ENCODE measurements around the gene ZNF165.
A peak's percentile ranks its signal among the peaks of the same experiment; 100 is the strongest.
"Not testable (repeated sequence)": the region's sequence is repeated elsewhere in the genome, so short reads cannot be mapped to it uniquely, and the experiment has no call there.

The ZNF165 gene

DNA sequence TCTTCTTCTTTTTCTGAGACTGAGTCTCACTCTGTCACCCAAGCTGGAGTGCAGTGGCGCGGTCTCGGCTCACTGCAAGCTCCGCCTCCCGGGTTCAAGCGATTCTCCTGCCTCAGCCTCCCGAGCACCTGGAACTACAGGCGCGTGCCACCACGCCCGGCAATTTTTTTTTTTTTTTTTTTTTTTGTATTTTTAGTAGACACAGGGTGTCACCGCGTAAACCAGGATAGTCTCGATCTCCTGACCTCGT, at the start of gene ZNF165:
Gene ZNF165, plus strand, starts transcription at position 188 of the 250 bp plus-strand sequence. CDS start 4,913 bp downstream, outside the sequence.
- DNase-seq = not testable (repeated sequence)

DNA sequence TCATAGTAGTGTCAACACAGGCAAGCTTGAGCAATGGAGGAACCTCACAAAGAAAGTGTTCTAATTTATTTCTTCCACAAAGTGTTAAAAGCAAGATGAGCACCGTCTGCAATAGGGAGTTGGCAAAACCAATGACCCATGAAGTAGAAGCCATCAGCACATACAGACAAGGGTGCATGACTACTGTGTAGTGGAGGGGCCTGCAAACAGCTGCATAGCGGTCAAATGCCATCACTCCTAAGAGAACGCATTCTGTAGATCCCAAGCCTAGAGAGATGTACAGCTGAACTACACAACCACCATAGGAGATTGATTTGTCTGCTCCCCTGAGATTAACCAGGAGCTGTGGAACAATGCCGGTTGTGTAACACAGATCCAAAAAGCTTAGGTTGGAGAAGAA, 26.8 kb upstream of the ZNF165 start:
- no peak for DNase-seq

DNA sequence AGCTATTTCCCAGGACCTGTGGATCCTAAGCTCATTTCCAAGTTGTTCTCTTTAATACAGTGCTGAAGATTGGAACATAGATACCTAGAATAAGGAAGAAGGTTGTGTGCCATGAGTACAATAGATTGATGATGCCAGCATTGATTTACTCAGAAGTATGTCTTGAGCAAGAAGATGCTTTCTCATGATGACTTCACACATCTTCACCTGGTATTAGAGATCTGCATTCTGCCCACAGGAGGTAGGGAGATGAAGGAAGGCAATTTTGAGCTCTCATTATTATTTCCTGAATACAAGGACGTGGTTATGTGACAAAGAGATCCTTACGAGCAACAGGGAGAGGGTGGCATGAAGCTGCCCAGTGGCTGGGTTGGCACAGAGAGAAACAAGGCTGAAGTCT, 20.0 kb upstream of the ZNF165 start:
- no peak for DNase-seq

DNA sequence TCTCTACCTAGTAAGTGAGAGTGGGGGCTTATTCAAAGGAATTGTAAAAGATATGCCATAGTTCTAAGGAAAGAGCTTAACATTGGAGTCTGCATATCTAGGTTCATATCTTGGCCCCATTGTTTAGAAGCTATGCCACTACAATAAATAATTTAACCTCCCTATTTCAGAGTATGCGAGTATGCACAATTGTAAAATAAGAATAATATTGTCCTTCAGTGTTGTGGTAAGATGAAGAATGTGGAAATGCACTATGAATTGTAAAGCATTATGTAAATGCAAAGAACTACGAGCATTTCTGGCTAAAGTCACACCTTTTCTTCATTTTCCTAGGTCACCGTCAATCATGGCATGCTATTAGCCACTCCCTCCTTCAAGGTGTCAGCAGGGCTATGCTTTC, 16.1 kb upstream of the ZNF165 start:
- DNase-seq = no peak

DNA sequence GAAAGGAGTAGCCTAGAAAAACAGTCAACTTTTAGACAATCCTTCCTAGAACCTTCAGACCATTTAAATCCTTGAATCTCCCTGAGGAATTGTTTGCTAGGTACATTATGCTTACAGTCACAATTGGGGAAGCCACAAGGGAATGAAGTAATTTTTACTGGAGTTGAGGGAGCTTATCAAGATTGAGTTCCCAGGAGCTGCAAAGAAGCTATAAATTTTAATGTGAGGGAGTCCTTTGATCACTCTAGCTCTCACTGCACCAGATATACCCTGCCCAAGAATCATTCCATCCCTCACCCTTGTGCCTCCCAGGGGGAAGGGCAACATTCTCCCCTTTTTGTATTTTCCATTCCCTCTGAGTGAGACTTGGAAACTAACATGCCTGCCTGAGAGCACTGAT, 12.3 kb upstream of the ZNF165 start:
- DNase-seq = no peak

DNA sequence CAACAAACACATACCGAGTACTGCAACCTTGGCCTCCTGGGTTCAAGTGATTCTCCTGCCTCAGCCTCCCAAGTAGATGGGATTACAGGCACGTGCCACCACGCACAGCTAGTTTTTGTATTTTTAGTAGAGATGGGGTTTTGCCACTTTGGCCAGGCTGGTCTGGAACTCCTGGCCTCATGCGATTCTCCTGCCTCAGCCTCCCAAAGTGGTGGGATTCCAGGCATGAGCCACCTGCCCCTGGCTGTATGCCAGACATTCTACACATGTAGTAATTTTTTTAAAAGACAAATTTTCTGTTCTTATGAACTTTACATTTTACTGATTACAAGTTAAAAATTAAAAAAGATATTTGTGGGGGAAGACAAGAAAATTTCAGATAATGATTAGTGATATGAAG, 9.4 kb upstream of the ZNF165 start:
- DNase-seq = not testable (repeated sequence)

DNA sequence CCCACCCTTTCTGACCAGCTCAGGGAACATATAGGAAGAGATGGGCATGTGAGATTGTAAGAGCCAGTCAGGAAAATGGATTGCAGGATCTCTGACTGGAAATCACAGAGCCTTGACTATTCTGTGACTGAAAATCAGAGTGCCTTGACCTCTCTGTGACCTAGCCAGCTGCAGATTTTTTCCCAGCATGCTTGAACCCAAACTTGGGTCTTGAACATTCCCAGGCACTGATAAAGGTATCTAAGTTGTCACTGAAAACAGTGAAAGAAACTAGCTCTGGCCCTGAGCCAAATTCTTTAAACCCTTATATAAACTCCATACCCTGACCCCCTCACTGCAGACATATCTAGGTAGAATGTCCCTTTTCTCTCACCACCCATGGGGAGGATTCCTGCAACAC, 2.3 kb upstream of the ZNF165 start:
- no peak for DNase-seq

DNA sequence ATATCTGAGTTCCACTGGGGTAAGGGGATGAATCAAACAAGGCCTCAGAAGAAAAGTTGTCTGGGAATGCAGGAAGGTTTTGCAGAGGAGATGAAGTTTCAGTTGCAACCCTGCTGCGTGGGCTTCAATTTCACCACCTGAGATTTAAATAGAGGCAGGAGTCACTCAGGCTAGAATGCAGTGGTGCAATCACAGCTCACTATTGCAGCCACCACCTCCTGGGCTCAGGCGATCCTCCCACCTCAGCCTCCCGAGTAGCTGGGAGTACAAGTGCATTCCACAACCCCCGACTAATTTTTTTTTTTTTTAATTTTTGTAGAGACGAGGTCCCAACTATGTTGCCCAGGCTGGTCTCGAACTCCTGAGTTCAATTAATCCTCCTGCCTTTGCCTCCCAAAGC, 1.5 kb upstream of the ZNF165 start:
- no peak for DNase-seq

DNA sequence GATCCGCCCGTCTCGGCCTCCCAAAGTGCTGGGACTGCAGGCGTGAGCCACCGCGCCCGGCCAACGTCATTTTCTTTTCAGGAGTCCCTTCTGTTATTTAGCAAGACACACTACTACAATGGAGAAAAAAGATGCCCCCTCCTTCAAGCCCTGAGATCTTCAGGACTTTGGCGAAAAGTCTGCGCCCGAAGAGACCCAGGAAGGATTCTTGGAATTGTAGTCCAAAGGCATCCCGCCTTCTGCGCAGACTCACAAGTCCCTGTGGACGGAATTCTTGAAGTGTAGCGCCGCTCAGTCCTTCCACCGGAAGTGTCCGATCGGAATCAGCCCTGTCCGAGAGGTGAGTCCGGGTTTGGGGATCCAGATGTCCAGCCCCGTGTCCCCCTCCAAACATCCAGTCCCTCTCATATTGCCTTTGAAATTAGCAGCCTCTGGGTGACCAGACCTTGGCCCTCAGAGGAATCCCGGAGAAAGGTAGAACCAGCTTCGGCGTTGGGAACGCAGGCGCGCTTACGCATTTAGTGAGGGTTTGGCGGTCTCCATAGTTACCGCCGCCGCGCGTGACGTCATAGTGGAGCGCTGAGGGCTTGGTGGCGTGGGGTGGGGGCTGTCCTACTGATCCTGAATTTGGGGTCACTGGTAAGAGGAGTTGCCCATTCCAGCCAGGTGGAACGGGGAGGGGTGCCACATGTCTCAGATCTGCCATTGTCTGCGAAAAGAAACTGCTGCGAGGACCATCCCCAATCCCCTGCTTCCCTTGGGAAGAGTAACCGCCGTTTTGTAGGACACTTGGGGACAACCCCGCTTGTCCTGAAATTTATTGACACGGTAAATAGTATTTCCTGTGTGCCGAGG, 490 bp downstream of the ZNF165 start:
- DNase-seq = peak; percentile 89

DNA sequence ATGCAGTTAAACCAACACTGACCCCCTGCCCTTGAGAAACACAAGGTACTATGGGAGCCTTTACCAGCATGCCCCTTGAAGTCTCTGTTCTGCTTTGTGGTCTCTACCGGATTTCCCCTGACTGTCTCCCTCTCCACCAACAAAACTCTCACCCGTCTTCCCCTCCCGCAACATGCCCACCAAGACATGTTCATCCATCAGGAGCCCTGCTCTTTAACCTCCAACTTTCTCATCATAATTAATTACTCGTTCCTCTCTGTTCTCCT, 1.1 kb downstream of the ZNF165 start:
- no peak for DNase-seq

DNA sequence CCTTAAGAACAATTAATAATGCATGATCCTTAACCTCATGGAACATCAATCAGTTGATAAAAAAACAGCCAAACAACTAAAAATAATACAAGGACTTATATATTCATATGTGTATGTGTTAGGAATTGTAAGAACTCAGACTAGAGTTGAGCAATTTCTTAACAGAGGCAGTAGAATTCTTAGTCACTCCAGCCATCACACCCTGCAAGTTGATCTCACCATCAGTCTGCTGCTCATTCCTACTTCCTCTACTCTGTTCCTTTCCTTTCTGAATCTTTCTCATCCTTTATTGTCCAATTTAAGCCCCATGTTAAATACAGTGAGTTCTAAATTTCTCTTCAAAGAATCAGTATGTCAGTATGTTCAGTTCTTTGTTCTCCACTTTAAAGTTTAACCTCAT, 2.6 kb downstream of the ZNF165 start:
- no peak for DNase-seq

DNA sequence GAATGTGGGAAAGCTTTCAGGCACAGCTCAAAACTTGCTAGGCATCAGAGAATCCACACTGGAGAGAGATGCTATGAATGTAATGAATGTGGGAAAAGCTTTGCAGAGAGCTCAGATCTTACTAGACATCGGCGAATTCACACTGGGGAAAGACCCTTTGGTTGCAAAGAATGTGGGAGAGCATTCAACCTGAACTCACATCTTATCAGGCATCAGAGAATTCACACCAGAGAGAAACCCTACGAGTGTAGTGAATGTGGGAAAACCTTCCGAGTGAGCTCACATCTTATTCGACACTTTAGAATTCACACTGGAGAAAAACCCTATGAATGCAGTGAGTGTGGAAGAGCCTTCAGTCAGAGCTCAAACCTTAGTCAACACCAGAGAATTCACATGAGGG, 8.7 kb downstream of the ZNF165 start:
- no peak for DNase-seq

DNA sequence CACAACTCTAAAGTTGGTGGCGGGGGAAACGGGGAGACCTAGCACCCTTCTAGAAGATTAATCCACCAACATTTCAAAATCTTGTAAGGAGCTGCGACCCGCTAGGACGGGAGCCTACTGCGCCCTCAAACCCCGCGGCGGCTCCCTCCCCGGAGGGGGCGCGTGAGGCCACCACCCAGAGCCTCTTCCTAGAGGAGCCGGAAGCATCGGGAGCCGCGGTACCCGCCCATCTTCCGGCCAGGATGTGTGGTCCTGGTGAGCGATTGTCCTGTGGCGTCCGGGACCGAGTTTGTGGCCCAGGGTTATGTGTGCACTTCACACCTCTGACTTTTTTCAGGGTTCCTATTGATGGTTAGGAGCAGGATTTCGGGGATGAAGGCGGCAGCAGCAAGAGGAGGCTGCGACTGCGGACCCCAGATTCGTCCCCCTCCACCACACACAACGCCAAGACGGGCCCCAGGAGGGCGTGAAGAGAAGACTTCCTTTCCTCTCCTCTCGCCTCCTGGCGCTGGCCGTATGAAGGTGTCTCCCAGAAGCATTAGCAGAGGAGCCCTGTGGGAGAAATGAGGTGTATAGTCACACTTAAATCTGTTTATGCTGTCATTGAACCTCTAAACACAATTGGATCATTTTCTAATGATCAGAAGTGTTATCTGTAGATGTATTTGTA, 10.7 kb downstream of the ZNF165 start:
- DNase-seq = no peak

DNA sequence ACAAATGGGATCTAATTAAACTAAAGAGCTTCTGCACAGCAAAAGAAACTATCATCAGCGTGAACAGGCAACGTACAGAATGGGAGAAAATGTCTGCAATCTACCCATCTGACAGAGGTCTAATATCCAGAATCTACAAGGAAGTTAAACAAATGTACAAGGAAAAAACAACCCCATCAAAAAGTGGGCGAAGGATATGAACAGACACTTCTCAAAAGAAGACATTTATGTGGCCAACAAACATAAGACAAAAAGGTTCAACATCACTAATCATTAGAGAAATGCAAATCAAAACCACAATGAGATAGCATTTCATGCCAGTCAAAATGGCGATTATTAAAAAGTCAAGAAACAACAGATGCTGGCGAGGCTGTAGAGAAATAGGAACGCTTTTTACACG, 21.9 kb downstream of the ZNF165 start:
- DNase-seq = not testable (repeated sequence)

DNA sequence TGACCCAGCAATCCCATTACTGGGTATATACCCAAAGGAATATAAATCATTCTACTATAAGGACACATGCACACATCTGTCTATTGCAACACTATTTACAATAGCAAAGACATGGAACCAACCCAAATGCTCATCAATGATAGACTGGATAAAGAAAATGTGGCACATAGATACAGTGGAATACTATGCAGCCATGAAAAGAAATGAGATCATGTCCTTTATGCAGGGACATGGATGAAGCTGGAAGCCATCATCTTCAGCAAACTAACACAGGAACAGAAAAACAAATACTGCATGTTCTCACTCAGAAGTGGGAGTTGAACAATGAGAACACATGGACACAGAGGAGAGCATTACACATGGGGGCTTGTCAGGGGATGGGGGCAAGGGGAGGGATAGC, 22.3 kb downstream of the ZNF165 start:
- DNase-seq = not testable (repeated sequence)

DNA sequence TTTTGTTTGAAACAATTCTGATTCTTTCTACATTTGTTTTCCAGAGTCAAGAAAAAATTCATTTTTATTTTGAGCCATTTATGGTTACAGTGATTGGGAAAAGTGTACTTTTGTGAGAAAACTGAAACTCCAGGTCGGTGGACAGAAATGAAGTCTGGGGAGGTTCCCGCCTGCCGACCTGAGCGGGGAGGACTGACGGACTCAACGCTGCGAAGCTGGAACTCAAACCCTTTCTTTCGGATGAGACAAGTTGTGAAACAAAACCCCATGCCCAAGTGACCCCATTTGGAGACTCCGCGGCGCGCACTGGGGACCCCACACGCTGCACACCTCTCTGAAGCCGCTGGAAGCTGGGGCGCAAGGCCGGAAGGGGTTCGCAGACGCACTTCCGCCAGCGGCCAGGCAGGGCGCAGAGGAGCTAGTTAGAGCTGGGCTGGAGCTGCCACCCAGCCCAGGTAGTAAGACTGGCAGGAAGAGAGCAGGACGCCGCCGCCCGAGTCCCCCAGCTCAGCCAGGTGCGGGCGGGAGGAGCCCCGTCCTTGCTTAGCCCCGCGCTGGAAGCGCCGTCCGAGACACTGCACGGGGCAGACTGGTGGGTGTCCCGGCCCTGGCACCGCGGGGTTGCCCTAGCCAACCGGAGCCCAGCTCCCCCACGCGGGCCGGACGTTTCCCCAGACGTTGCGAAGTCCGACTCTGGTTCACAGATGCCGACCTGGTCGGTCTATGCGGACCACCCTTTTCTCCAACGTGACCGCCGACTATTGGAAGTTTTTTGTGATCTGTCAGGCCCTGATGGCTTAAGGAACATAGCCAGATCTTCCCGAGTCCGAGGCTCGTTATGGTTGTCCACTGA, 24.2 kb downstream of the ZNF165 start:
- DNase-seq = peak; percentile 71

DNA sequence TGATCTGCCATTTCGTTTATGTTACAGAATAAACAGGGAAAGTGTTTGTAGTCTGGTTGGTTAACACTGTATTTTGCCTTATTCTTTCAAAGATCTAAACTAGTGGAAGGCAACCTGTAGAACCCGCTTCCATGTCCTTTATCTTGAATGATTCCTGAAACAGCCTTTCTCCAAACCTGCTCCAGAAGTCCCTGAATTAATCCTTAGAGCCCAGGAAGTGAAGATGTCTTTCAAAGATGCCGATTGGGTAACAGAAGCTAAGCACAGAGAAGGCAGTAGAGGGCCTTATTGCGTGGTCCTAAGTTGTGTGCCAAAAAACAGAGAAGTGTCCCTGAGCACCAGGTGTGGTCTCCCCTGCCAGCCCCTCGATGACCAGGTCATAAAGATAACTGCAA, 24.9 kb downstream of the ZNF165 start:
- no peak for DNase-seq

DNA sequence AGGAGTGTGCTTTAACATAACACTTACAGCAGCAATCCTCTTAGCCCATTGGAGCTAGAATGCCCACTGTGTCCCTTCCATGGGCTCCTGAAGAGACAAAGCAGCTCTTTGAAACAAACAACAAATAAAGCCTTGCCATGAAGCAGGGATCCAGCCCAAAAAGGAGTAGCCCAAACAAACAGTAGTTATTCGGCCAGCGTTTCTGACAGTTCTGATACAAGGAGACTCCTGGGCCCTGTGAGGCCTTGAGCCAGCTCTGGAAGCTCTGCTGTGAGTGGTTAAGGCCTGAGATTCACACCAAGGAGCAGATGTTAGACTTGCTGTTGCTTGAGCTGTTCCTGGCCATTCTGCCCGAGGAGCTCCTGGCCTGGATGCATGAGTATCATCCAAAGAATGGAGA, 27.1 kb downstream of the ZNF165 start:
- no peak for DNase-seq

DNA sequence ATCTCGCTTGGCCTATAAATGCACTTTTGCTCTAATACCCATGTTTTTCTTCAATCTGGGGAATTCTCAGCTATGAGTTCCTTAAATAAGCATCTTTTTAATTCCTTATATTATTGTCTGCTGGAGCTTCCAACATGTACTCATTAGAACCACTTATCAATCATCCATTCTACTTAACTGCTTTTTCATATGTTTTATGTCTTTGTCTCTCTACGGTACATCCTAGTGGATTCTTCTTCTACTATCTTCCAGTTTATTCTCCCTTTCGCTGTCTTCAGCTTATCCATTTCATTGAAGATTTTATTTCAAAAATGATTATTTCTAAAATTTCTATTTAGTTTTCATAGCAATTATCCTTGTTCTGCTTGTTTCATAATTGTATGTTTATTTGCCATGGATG, 31.6 kb downstream of the ZNF165 start:
- no peak for DNase-seq

DNA sequence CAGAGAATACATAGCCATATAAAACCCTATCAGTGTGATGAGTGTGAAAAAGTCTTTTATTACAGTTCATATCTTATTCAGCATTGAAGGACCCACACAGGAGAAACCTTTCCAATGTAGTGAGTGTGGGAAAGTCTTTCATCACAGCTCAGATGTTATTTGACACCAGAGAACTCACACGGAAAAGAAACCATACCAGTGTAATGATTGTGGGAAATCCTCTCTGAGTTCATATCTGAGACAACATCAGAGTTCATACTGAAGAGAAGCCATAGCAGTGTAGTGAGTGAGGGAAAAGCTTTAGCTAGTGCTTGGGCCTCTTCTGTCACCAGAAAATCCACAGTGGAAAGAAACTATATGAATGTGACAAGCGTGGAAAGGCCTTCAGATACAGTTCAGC, 35.4 kb downstream of the ZNF165 start:
- DNase-seq = no peak

DNA sequence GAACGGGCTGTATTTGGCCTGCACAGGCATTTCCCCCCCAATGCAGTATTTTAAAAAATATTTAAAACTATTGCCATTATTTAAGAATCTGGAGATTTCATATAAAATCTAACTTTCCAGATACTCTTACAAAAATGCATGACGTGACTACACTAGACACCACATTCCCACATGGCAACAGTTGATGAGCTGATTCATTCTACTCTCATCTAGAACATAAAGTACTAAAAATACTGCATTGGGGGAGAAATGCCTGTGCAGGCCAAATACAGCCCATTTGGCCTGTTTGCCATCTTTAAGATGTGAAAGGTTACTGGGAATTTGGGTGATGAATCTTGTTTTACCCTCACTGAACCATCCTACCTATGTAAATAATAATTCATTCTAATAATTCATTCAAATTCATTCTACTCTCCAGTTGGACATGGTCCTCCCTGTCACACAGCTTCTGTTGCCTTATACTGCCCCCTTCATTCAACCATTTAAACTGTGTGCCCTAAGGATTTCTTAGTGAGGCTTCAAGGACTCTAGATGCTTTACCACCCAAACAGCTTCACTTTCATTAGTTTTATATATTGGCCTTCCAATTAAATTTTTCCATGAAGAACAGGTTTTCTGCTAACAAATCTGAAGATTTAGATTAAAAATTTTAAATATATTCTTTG, 37.1 kb downstream of the ZNF165 start:
- DNase-seq = no peak

DNA sequence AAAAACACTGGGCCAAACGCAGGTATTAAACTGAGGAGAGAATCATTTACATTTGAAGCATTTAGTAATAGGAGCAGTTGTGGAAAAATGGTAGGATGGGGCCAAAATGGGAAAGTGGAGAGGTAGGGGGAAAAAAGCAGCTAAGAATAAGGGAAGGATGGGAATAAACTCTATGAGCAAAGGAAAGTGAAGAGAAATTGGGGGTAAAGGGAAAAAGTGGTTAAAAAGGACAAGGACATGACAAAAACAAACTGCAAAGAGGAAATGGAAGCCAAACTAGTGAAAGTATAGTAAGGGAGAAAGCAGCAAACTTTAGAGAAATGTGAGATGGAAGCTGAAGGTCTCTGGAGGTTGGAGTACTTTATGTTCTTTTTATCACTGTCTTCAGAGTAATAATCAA, 37.8 kb downstream of the ZNF165 start:
- no peak for DNase-seq

DNA sequence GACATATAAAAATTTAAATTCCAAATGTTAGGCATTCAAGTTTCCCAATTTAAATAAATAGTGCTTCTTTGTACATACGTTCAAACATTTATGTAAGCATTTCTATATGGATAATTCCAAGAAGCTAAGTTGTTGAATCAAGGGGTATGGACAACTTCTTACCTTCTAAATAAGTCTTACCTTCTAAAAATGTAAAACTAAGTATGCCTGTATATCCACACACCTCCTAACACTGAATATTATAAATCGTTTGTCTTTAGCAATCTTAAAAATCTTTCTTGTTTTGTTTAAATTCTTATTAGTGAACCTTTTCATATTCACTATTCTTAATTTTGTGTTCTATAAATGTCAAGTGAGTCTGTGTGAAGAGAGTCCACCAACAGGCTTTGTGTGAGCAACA, 41.5 kb downstream of the ZNF165 start:
- DNase-seq = no peak

DNA sequence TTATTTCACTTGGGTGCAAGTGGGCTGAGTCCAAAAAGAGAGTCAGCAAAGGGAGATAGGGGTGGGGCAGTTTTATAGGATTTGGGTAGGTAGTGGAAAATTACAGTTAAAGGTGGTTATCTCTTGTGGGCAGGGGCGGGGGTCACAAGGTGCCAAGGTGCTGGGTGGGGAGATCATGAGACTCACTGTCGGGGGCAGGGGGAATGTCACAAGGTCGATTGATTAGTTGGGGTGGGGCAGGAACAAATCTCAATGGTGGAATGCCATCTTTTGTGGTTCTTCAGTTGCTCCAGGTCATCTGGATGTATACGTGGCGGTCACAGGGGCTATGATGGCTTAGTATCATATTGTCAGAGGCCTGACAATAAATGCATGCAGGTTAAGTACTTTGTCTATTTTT, 41.9 kb downstream of the ZNF165 start:
- not testable (repeated sequence) for DNase-seq

All from activated T-cell treated with anti-CD3 and anti-CD28 coated beads for 4 hours (primary cell).